Ovary (tissue), 9 donors: ENCODE results near the gene RPS15. TPM values are rescaled to one million over a fixed set of nuclear protein-coding genes. Genes with fewer than 3 reads are reported as not detected.
A peak's percentile ranks its signal among the peaks of the same experiment; 100 is the strongest.

Source experiments
- DNase-seq, 5 donors: peaks; one replicate each; pipeline ENCODE4 v3.0.0-alpha.2; 2019 to 2020
- H3K27ac ChIP-seq, 2 donors: fragments of 200-600 bp; one replicate each; pipeline versions ENCODE4 v1.5.1 to v1.8.0; 2019 to 2022
- H3K27me3 ChIP-seq: fragments of 200-600 bp; one replicate; pipeline ENCODE4 v1.8.0; 2022
- H3K36me3 ChIP-seq: fragments of 200-600 bp; sonication (generic); one replicate; pipeline ENCODE4 v1.5.1; 2019
- H3K4me1 ChIP-seq: one replicate; pipeline ENCODE4 v1.8.1; 2013; ENCODE audit warnings: mild to moderate bottlenecking, moderate library complexity; ENCODE audit not compliant: insufficient read depth
- H3K4me3 ChIP-seq: fragments of 200-600 bp; sonication (generic); one replicate; pipeline ENCODE4 v1.5.1; 2017
- H3K9me3 ChIP-seq, 2 donors: fragments of 200-600 bp in 1 of 2; sonication (generic) in 1 of 2; one replicate each; pipeline versions ENCODE4 v1.5.1 to v1.8.1; 2013 to 2019; ENCODE audit warnings: mild to moderate bottlenecking in 1 of 2, moderate library complexity in 1 of 2
- EP300 ChIP-seq: sonication (generic); formaldehyde crosslinking; IDR thresholded peaks from one replicate; pipeline ENCODE4 v1.6.1; 2017; ENCODE audit warnings: antibody characterized with exemption
- POLR2A ChIP-seq: fragments of 450-650 bp; IDR thresholded peaks from one replicate; pipeline ENCODE4 v1.6.1; 2017; ENCODE audit warnings: antibody characterized with exemption, mild to moderate bottlenecking, moderate library complexity
- WGBS, 3 donors: extraction: QIAGEN DNeasy Blood & Tissue Kit in 1 of 3; methylation state at CpG; one replicate each; pipeline versions ENCODE4 v1.1.5 to v1.1.7; 2013 to 2017; 5-methylcytosine and 5-hydroxymethylcytosine counted together
- intact Hi-C, 4 donors: fragments of 100-400 bp; cut with DNase I; formaldehyde crosslinking; loops; one replicate each; pipeline versions ENCODE4 v1.11.0 to v1.15.1; 2022 to 2023
- polyA plus RNA-seq, 2 donors: library from polyadenylated mRNA; stranded (reverse); fragments of 200-250 nt in 1 of 2; fragments of 350-450 nt in 1 of 2; fragmentation: Illumina TruSeq in 1 of 2; extraction: RNeasy Lipid Tissue Mini Kit (QIAGEN cat#74804) in 1 of 2; gene quantifications; one replicate each; pipeline ENCODE4 v1.2.3, GENCODE V29; 2013 to 2014
- total RNA-seq, 7 donors: library from RNA; depleted of rRNA in 2 of 7; stranded (reverse); fragments of >200 nt in 2 of 7; fragmentation: NEBNext Ultra II Directional in 3 of 7; extraction: Animal tissue kit (Norgen Biotek cat#: 25700) in 3 of 7; gene quantifications; one replicate each; pipeline versions ENCODE4 v1.1.0 to v1.2.4, GENCODE V29; 2016 to 2023
- TF ChIP-seq, protein P1 (sequence below), 3 donors: fragments of 450-650 bp in 2 of 3; fragments of 200-600 bp in 1 of 3; IDR thresholded peaks; one replicate each; pipeline versions ENCODE4 v1.5.1 to v1.8.0; 2016 to 2022; ENCODE audit warnings: antibody characterized with exemption in 3 of 3, mild to moderate bottlenecking in 1 of 3
- donor health status: DM: no; HTN: no; CAD: no; lungs with moderate emphysema.
- donor health status: DM: no; HTN: no; CAD: no.
- donor health status: Bipolar disorder and iron deficiency.
- donor health status: DM: yes; HTN: yes; CAD: no.
- donor health status: DM: no; HTN: no; CAD: no.
- donor health status: DM: yes; HTN: yes; CAD: no.

The RPS15 gene
- total and polyA plus RNA-seq, 9 donors = 174 to 7,253 (median 2,328) TPM

DNA sequence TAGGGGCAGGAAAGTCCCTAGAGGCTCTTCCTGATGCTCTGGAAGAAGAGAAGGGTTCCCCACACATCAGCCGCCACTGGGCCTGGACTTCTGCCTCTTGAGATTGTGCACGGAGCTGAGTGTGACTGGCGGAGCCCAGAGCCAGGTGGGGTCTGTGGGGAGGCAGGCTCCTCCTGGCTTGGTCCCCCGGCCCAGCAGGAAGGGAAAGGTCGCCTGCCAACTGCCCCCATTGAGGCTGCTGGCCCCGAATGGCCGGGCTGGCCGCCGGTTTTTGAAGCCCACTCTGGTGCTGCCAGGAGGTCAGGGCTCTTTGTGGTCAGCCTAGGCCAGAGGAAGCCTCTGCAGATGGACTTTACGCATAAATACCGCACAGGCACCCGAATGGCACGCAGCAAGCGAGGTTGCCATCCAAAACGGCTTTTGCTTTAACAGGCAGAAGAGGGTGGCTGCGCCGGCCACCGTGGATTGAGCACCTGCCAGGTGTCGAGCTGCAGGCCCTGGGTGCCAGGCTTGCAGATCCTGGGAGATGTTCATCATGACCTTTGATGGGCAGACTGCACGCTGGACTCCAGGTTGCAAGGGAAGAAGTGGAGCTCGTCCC is 25.8 kb upstream of the RPS15 start:
- 63 to 77% (median 73%) methylated on average over 21 of the region's 21 CpGs for WGBS, 3 donors
- Histone ChIP-seq H3K36me3 (no peaks in the 10 kb centered on the region), H3K27me3 (no peaks in the 10 kb centered on the region), H3K27ac (no peak overlapping the region), H3K9me3 (no peaks in the 10 kb centered on the region), H3K4me3 (no peak overlapping the region), H3K4me1 (peaks cover 55% of the 10 kb centered on the region)
- DNase-seq = peak in 1 of 5 donors; percentile 34
- intact Hi-C loops = no loop called here
- TF ChIP-seq EP300 = no peak
- TF ChIP-seq POLR2A = no peak
- TF ChIP-seq, protein P1, sequence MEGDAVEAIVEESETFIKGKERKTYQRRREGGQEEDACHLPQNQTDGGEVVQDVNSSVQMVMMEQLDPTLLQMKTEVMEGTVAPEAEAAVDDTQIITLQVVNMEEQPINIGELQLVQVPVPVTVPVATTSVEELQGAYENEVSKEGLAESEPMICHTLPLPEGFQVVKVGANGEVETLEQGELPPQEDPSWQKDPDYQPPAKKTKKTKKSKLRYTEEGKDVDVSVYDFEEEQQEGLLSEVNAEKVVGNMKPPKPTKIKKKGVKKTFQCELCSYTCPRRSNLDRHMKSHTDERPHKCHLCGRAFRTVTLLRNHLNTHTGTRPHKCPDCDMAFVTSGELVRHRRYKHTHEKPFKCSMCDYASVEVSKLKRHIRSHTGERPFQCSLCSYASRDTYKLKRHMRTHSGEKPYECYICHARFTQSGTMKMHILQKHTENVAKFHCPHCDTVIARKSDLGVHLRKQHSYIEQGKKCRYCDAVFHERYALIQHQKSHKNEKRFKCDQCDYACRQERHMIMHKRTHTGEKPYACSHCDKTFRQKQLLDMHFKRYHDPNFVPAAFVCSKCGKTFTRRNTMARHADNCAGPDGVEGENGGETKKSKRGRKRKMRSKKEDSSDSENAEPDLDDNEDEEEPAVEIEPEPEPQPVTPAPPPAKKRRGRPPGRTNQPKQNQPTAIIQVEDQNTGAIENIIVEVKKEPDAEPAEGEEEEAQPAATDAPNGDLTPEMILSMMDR (IDR thresholded peaks at IDR 0.05) = no peak

DNA sequence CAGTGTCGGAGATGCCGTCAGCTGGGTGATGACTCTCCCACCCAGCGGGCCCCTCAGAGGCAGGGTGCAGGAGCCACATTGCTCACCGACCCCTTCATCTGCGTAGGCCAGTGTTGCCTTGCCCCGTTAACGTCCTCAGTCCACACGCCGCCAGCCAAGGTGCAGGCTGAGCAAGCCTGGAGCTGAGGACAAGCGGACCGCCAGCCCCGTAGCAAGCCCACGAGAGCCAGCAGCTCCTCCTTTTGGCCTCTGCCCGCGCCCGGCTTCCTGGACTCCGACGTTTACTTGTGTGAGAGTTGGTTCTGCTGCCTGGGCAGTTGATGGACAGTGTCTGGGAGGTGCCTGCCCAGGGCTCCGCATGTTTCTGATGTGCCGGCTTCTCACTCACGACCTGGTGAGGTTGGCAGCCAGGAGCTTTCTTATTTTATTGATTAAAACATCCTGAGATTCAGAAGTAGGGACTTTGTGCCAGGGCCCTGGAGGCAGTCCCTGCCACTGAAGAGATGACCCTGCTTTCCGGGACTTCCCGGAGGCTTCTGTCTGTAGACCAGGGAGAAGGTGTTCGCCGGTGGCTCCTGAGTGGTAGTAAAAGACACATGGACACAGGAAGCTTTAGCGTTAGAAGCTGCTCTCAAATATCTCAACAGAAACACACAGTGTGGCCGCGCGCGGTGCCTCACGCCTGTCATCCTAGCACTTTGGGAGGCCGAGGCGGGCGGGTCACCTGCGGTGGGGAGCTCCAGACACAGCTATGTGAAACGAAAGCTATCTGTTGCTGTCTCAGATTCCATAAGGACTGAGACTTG is 25.0 kb upstream of the RPS15 start:
- Histone ChIP-seq H3K4me3 (no peak overlapping the region), H3K27ac (no peak overlapping the region), H3K4me1 (peaks cover 60% of the 10 kb centered on the region), H3K36me3 (no peaks in the 10 kb centered on the region), H3K27me3 (no peaks in the 10 kb centered on the region), H3K9me3 (no peaks in the 10 kb centered on the region)
- peak in 1 of 5 donors; percentile 29 for DNase-seq
- intact Hi-C loops = no loop called here
- whole genome bisulfite sequencing, 3 donors = 77 to 84% (median 77%) methylated on average over 36 of the region's 36 CpGs
- TF ChIP-seq, protein P1 (IDR thresholded peaks at IDR 0.05) = no peak
- TF ChIP-seq EP300 (no peak), POLR2A (no peak)

DNA sequence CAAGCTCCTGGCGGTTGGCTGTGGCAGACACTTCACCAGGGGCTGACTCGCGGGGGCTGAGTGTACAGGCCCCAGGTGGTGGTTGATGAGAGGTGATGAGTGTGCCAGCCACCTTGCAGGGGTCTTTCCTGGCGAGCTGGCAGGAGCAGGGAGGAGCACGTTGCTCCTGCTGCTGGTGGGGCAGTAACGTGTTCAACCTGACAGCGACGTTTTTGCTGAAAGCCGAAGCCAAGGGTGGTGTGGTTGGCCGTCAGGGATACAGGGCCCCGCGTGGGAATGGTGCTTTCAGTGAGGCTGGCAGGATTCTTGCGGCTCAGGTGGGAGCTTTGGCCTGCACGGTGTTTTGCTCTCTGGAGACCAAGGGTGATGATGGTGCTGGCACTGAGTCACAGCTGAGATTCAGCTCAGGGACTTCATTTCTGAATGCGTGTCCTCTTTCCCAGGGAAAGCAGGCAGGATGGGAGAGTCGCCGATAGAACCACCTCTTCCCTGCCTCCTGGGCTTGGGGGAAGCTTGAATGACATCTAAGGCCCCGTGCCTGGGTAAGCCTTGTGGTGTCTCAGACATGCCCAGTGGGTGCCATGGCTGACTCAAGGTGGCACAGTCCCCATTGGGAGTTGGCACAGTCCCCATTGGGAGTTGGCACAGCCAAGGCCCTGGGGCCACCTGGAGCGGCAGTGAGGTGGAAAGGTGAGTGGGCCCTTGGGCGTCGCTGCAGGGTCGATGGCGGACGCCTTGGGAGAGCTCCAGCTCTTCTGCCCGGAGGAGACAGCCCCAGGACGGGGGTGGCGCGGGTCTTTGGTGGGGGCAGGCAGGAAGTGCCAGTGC is 22.0 kb upstream of the RPS15 start:
- Histone ChIP-seq H3K36me3 (no peaks in the 10 kb centered on the region), H3K27me3 (no peaks in the 10 kb centered on the region), H3K27ac (peak overlapping the region; percentile 67 to 68), H3K9me3 (no peaks in the 10 kb centered on the region), H3K4me3 (peak overlapping the region; percentile 21), H3K4me1 (peaks cover 44% of the 10 kb centered on the region)
- TF ChIP-seq EP300 (no peak), POLR2A (no peak)
- TF ChIP-seq, protein P1 (IDR thresholded peaks at IDR 0.05) = no peak
- WGBS, 3 donors = 49 to 56% (median 50%) methylated on average over 28 of the region's 28 CpGs
- peak in 2 of 5 donors; percentile 54 to 57 for DNase-seq
- intact Hi-C loops = no loop called here

DNA sequence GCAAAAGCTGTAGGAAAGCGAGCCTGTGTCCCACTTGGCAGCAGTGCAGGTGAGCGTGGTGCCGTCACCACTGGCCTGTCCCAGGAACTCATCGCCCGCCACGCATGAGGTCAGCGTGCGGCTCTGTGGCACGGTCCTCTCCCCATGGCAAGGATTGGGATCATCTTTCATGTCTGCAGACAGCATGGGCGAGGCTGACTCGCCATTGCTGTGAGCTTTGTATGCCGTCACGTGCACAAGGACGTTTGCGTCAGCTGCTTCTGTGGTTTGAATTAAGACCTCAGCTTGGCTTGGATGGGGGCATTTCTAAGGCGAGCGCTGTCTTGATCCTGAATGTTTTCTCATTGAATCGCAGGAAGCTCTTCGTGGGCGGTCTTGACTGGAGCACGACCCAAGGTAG is 21.1 kb upstream of the RPS15 start:
- Histone ChIP-seq H3K4me1 (peaks cover 35% of the 10 kb centered on the region), H3K27me3 (no peaks in the 10 kb centered on the region), H3K27ac (peak overlapping the region in 1 of 2 donors; percentile 68), H3K4me3 (no peak overlapping the region), H3K9me3 (no peaks in the 10 kb centered on the region), H3K36me3 (no peaks in the 10 kb centered on the region)
- 69 to 76% (median 71%) methylated on average over 21 of the region's 21 CpGs for WGBS, 3 donors
- DNase-seq = peak in 1 of 5 donors; percentile 36
- intact Hi-C loops = no loop called here
- TF ChIP-seq POLR2A (no peak), EP300 (no peak)
- TF ChIP-seq, protein P1 (IDR thresholded peaks at IDR 0.05) = no peak
